ENCODE results near the gene ORM1.
"Not testable (repeated sequence)": the region's sequence is repeated elsewhere in the genome, so short reads cannot be mapped to it uniquely, and the experiment has no call there.

Gene ORM1

GRCh38 chr9:114304416-114305188, 18.3 kb upstream of the ORM1 start:
- no peak for DNase-seq (ENCODE audit: low read depth in 2 of 3, low spot score in 2 of 3)

- no peak for DNase-seq (ENCODE audit: low read depth in 2 of 3, low spot score in 2 of 3)
Measured at GRCh38 chr9:114307899-114308267, 15.0 kb upstream of the ORM1 start.

- DNase-seq (ENCODE audit: low read depth in 2 of 3, low spot score in 2 of 3) = no peak
Measured at GRCh38 chr9:114308361-114308950, 14.4 kb upstream of the ORM1 start.

GRCh38 chr9:114309096-114309495, 13.8 kb upstream of the ORM1 start:
- DNase-seq (ENCODE audit: low read depth in 2 of 3, low spot score in 2 of 3) = no peak

GRCh38 chr9:114310471-114311450, 12.1 kb upstream of the ORM1 start:
- DNase-seq (ENCODE audit: low read depth in 2 of 3, low spot score in 2 of 3) = no peak

- no peak for DNase-seq (ENCODE audit: low read depth in 2 of 3, low spot score in 2 of 3)
Measured at GRCh38 chr9:114311571-114312512, 11.1 kb upstream of the ORM1 start.

- no peak for DNase-seq (ENCODE audit: low read depth in 2 of 3, low spot score in 2 of 3)
Measured at GRCh38 chr9:114312513-114312875, 10.4 kb upstream of the ORM1 start.

- DNase-seq (ENCODE audit: low read depth in 2 of 3, low spot score in 2 of 3) = no peak
Measured at GRCh38 chr9:114313186-114313585, 9.7 kb upstream of the ORM1 start.

- no peak for DNase-seq (ENCODE audit: low read depth in 2 of 3, low spot score in 2 of 3)
Measured at GRCh38 chr9:114314256-114314867, 8.5 kb upstream of the ORM1 start.

GRCh38 chr9:114314881-114315722, 7.8 kb upstream of the ORM1 start:
- no peak for DNase-seq (ENCODE audit: low read depth in 2 of 3, low spot score in 2 of 3)

GRCh38 chr9:114315723-114316363, 7.1 kb upstream of the ORM1 start:
- no peak for DNase-seq (ENCODE audit: low read depth in 2 of 3, low spot score in 2 of 3)

- no peak for DNase-seq (ENCODE audit: low read depth in 2 of 3, low spot score in 2 of 3)
Measured at GRCh38 chr9:114316605-114317230, 6.2 kb upstream of the ORM1 start.

GRCh38 chr9:114317665-114318357, 5.1 kb upstream of the ORM1 start:
- no peak for DNase-seq (ENCODE audit: low read depth in 2 of 3, low spot score in 2 of 3)

- no peak for DNase-seq (ENCODE audit: low read depth in 2 of 3, low spot score in 2 of 3)
Measured at GRCh38 chr9:114318416-114318815, 4.5 kb upstream of the ORM1 start.

GRCh38 chr9:114319147-114319546, 3.8 kb upstream of the ORM1 start:
- no peak for DNase-seq (ENCODE audit: low read depth in 2 of 3, low spot score in 2 of 3)

- DNase-seq (ENCODE audit: low read depth in 2 of 3, low spot score in 2 of 3) = not testable (repeated sequence)
Measured at GRCh38 chr9:114320710-114321109, 2.2 kb upstream of the ORM1 start.

- no peak for DNase-seq (ENCODE audit: low read depth in 2 of 3, low spot score in 2 of 3)
Measured at GRCh38 chr9:114321759-114322158, 1.1 kb upstream of the ORM1 start.
